ENCODE results near the gene IL23A.
"Not testable (repeated sequence)": the region's sequence is repeated elsewhere in the genome, so short reads cannot be mapped to it uniquely, and the experiment has no call there.

IL23A gene

DNA sequence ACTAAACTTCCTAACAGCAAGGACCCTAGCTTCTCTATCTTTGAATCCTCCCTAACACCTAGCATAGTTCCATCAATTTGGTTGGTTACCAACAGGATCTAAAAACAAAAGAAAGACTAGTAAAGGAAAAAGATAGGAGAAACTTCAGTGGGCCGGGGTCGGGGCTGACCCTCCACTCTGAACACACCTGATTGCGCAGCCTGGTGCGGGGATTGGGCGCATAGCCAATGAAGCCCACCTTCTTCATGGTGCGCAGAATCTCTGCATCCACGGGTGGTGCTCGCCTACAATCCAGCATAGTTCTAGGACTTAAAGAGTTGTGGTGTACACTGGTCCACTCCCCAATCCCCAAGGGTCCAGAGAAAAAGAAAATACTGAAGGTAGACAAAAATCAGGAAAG is 12.6 kb upstream of the IL23A start:
- Histone ChIP-seq H3K27ac (ENCODE audit: low read depth, low read length) (no peak overlapping the region), H3K9me3 (ENCODE audit: control insufficient read depth, insufficient read depth, low read depth, low read length) (no peaks in the 10 kb centered on the region), H3K9ac (ENCODE audit: low read length) (no peak overlapping the region), H3K27me3 (ENCODE audit: control insufficient read depth, insufficient read depth, low read length) (no peaks in the 10 kb centered on the region), H3K36me3 (ENCODE audit: control insufficient read depth, insufficient read depth, low read length) (peaks cover 70% of the 10 kb centered on the region), H3K4me1 (ENCODE audit: control insufficient read depth, insufficient read depth, low read length) (no peaks in the 10 kb centered on the region), H3K4me3 (ENCODE audit: low read depth, low read length) (no peak overlapping the region)

DNA sequence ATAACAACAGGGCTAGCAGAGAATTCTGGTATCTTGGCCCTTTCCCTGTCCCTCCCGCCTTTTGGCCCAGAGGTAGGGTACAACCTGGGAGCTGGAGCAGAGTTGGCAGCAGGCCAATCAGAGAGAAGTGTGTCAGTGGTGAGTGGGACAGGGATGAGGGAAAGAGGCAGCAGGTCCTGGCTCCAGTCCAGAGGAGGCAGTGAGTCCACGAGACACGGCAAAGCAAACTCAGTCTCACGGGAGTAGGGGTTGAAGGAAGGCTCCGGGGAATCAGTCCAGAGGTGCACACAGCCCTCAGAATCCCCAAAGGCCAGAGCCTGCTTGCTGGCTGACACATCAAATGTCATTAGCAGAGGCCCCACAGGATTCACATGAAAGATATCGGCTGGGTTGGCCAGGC is 12.2 kb upstream of the IL23A start:
- H3K4me3 ChIP-seq (ENCODE audit: low read depth, low read length), result no peak overlapping the region
- H3K9me3 ChIP-seq (ENCODE audit: control insufficient read depth, insufficient read depth, low read depth, low read length), result no peaks in the 10 kb centered on the region
- peaks cover 69% of the 10 kb centered on the region for H3K36me3 ChIP-seq (ENCODE audit: control insufficient read depth, insufficient read depth, low read length)
- no peaks in the 10 kb centered on the region for H3K4me1 ChIP-seq (ENCODE audit: control insufficient read depth, insufficient read depth, low read length)
- no peak overlapping the region for H3K9ac ChIP-seq (ENCODE audit: low read length)
- H3K27ac ChIP-seq (ENCODE audit: low read depth, low read length), result no peak overlapping the region
- no peaks in the 10 kb centered on the region for H3K27me3 ChIP-seq (ENCODE audit: control insufficient read depth, insufficient read depth, low read length)

- Histone ChIP-seq H3K27me3 (ENCODE audit: control insufficient read depth, insufficient read depth, low read length) (no peaks in the 10 kb centered on the region), H3K4me1 (ENCODE audit: control insufficient read depth, insufficient read depth, low read length) (peaks cover 11% of the 10 kb centered on the region), H3K36me3 (ENCODE audit: control insufficient read depth, insufficient read depth, low read length) (peaks cover 26% of the 10 kb centered on the region), H3K4me3 (ENCODE audit: low read depth, low read length) (no peak overlapping the region), H3K9me3 (ENCODE audit: control insufficient read depth, insufficient read depth, low read depth, low read length) (no peaks in the 10 kb centered on the region), H3K27ac (ENCODE audit: low read depth, low read length) (no peak overlapping the region), H3K9ac (ENCODE audit: low read length) (no peak overlapping the region)
These were observed 7.7 kb upstream of the IL23A start for GRCh38 chr12:56330936-56331490.

GRCh38 chr12:56332512-56333196 is 6.0 kb upstream of the IL23A start:
- Histone ChIP-seq H3K9me3 (ENCODE audit: control insufficient read depth, insufficient read depth, low read depth, low read length) (no peaks in the 10 kb centered on the region), H3K27ac (ENCODE audit: low read depth, low read length) (peak overlapping the region; percentile 58; the same call in 1 of the 2 replicates), H3K4me1 (ENCODE audit: control insufficient read depth, insufficient read depth, low read length) (peaks cover 19% of the 10 kb centered on the region), H3K36me3 (ENCODE audit: control insufficient read depth, insufficient read depth, low read length) (peaks cover 10% of the 10 kb centered on the region), H3K27me3 (ENCODE audit: control insufficient read depth, insufficient read depth, low read length) (no peaks in the 10 kb centered on the region), H3K9ac (ENCODE audit: low read length) (peak overlapping the region; percentile 89), H3K4me3 (ENCODE audit: low read depth, low read length) (peak overlapping the region; percentile 73)

- Histone ChIP-seq H3K27me3 (ENCODE audit: control insufficient read depth, insufficient read depth, low read length) (no peaks in the 10 kb centered on the region), H3K4me3 (ENCODE audit: low read depth, low read length) (peak overlapping the region; percentile 73), H3K4me1 (ENCODE audit: control insufficient read depth, insufficient read depth, low read length) (peaks cover 25% of the 10 kb centered on the region), H3K9ac (ENCODE audit: low read length) (peak overlapping the region; percentile 89), H3K27ac (ENCODE audit: low read depth, low read length) (peak overlapping the region; percentile 58), H3K9me3 (ENCODE audit: control insufficient read depth, insufficient read depth, low read depth, low read length) (no peaks in the 10 kb centered on the region), H3K36me3 (ENCODE audit: control insufficient read depth, insufficient read depth, low read length) (0 out of 2 replicates have a peak, but pooled peaks cover 4% of the 10 kb centered on the region)
These were observed 5.4 kb upstream of the IL23A start for GRCh38 chr12:56333197-56333678.

- Histone ChIP-seq H3K4me1 (ENCODE audit: control insufficient read depth, insufficient read depth, low read length) (peaks cover 30% of the 10 kb centered on the region), H3K36me3 (ENCODE audit: control insufficient read depth, insufficient read depth, low read length) (no peaks in the 10 kb centered on the region), H3K9ac (ENCODE audit: low read length) (peak within 1 kb of the TSS; percentile 89), H3K9me3 (ENCODE audit: control insufficient read depth, insufficient read depth, low read depth, low read length) (no peaks in the 10 kb centered on the region), H3K27me3 (ENCODE audit: control insufficient read depth, insufficient read depth, low read length) (no peaks in the 10 kb centered on the region), H3K4me3 (ENCODE audit: low read depth, low read length) (peak within 1 kb of the TSS; percentile 73), H3K27ac (ENCODE audit: low read depth, low read length) (peak within 1 kb of the TSS; percentile 58)
These were observed 4.8 kb upstream of the IL23A start, which contains the start of gene PAN2 for GRCh38 chr12:56333679-56334489. TSS of gene PAN2 (minus strand) at chr12:56334000. CDS start at chr12:56333094, 906 bp downstream.

- H3K9me3 ChIP-seq (ENCODE audit: control insufficient read depth, insufficient read depth, low read depth, low read length), result no peaks in the 10 kb centered on the region
- peaks cover 36% of the 10 kb centered on the region for H3K4me1 ChIP-seq (ENCODE audit: control insufficient read depth, insufficient read depth, low read length)
- peak overlapping the region; percentile 58; the same call in 1 of the 2 replicates for H3K27ac ChIP-seq (ENCODE audit: low read depth, low read length)
- H3K4me3 ChIP-seq (ENCODE audit: low read depth, low read length), result peak overlapping the region; percentile 73
- H3K9ac ChIP-seq (ENCODE audit: low read length), result peak overlapping the region; percentile 89
- H3K36me3 ChIP-seq (ENCODE audit: control insufficient read depth, insufficient read depth, low read length), result no peaks in the 10 kb centered on the region
- H3K27me3 ChIP-seq (ENCODE audit: control insufficient read depth, insufficient read depth, low read length), result no peaks in the 10 kb centered on the region
These were observed 4.2 kb upstream of the IL23A start for GRCh38 chr12:56334490-56334793.

- H3K9ac ChIP-seq (ENCODE audit: low read length); H3K27ac ChIP-seq (ENCODE audit: low read depth, low read length); H3K27me3 ChIP-seq (ENCODE audit: control insufficient read depth, insufficient read depth, low read length); H3K36me3 ChIP-seq (ENCODE audit: control insufficient read depth, insufficient read depth, low read length); H3K4me3 ChIP-seq (ENCODE audit: low read depth, low read length); H3K9me3 ChIP-seq (ENCODE audit: control insufficient read depth, insufficient read depth, low read depth, low read length): not testable (repeated sequence)
- H3K4me1 ChIP-seq (ENCODE audit: control insufficient read depth, insufficient read depth, low read length), result peaks cover 37% of the 10 kb centered on the region
These were observed 3.2 kb upstream of the IL23A start for GRCh38 chr12:56335527-56335926.

DNA sequence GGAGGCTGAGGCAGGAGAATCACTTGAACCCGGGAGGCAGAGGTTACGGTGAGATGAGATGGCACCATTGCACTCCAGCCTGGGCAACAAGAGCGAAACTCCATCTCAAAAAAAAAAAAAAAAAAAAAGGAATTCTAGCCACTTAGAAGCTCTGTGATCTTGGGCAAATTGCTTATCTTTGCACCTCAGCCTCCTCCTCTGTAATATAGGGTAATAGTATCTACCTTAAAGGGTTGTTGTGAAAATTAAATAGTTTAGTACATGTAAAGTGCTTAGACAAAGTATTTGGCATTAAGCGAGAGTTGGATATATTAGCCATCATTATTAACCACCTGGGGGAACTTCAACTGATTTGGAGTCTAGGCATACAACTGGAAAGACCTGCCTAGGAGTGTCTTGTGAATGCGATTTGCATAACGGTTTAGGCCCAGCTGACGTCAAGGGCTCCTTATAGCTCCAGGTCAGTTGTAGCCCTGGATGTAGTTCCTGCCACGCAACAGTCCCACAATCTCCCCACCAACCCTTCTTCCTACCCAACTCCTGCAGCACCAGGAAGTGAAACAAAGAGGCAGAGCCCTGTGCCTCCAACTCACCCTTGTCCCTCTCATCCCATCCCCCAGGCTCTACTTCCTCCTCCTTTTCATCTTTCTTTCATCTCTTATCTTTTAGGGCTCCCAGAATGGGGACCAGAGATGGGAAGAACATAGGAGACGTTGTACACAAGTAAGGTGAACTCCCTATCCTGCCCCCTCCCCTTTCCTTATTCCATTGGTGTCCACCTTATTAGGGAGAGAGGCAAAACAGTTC is 2.1 kb upstream of the IL23A start:
- Histone ChIP-seq H3K27ac (ENCODE audit: low read depth, low read length) (no peak overlapping the region), H3K4me1 (ENCODE audit: control insufficient read depth, insufficient read depth, low read length) (peaks cover 37% of the 10 kb centered on the region), H3K9me3 (ENCODE audit: control insufficient read depth, insufficient read depth, low read depth, low read length) (no peaks in the 10 kb centered on the region), H3K36me3 (ENCODE audit: control insufficient read depth, insufficient read depth, low read length) (0 out of 2 replicates have a peak, but pooled peaks cover 5% of the 10 kb centered on the region), H3K4me3 (ENCODE audit: low read depth, low read length) (no peak overlapping the region), H3K27me3 (ENCODE audit: control insufficient read depth, insufficient read depth, low read length) (no peaks in the 10 kb centered on the region), H3K9ac (ENCODE audit: low read length) (no peak overlapping the region)

GRCh38 chr12:56337753-56338251 is 882 bp upstream of the IL23A start:
- Histone ChIP-seq H3K9ac (ENCODE audit: low read length) (peak overlapping the region; percentile 45), H3K27ac (ENCODE audit: low read depth, low read length) (peak overlapping the region; percentile 60; the same call in 1 of the 2 replicates), H3K4me1 (ENCODE audit: control insufficient read depth, insufficient read depth, low read length) (peaks cover 35% of the 10 kb centered on the region), H3K9me3 (ENCODE audit: control insufficient read depth, insufficient read depth, low read depth, low read length) (no peaks in the 10 kb centered on the region), H3K27me3 (ENCODE audit: control insufficient read depth, insufficient read depth, low read length) (no peaks in the 10 kb centered on the region), H3K4me3 (ENCODE audit: low read depth, low read length) (peak overlapping the region; percentile 32), H3K36me3 (ENCODE audit: control insufficient read depth, insufficient read depth, low read length) (peaks cover 10% of the 10 kb centered on the region)

Measured in HUES6 (cell line).